Neuronal stem cell (in vitro differentiated cells): ENCODE data around the gene CHST9.

Source experiments
- DNase-seq: peaks from one replicate; pipeline ENCODE4 v3.0.0-alpha.2; 2013; ENCODE audit warnings: low spot score
- H2AFZ ChIP-seq: one replicate; pipeline ENCODE4 v1.6.1; 2013; ENCODE audit warnings: mild to moderate bottlenecking, low read length, inconsistent platforms
- H2AK5ac ChIP-seq: 2 replicates; pipeline ENCODE4 v1.6.1; 2013; ENCODE audit warnings: low read depth, mild to moderate bottlenecking, inconsistent platforms, low read length, moderate library complexity, mixed read lengths
- H2BK120ac ChIP-seq: 2 replicates; pipeline ENCODE4 v1.6.1; 2013; ENCODE audit warnings: low read depth, mild to moderate bottlenecking, inconsistent platforms, low read length, moderate library complexity, mixed read lengths
- H2BK12ac ChIP-seq: one replicate; pipeline ENCODE4 v1.6.1; 2013; ENCODE audit warnings: low read length, inconsistent platforms
- H2BK15ac ChIP-seq: 2 replicates; pipeline ENCODE4 v1.6.1; 2013; ENCODE audit warnings: mild to moderate bottlenecking, low read length, inconsistent platforms, mixed read lengths
- H2BK5ac ChIP-seq: one replicate; pipeline ENCODE4 v1.6.1; 2013; ENCODE audit warnings: inconsistent platforms, mild to moderate bottlenecking, low read length, moderate library complexity
- H3K14ac ChIP-seq: one replicate; pipeline ENCODE4 v1.6.1; 2013; ENCODE audit warnings: low read length, inconsistent platforms
- H3K18ac ChIP-seq: 2 replicates; pipeline ENCODE4 v1.6.1; 2013; ENCODE audit warnings: low read length, inconsistent platforms
- H3K23ac ChIP-seq: 2 replicates; pipeline ENCODE4 v1.6.1; 2013; ENCODE audit warnings: low read depth, mild to moderate bottlenecking, mixed read lengths, low read length, inconsistent platforms; ENCODE audit not compliant: poor library complexity
- H3K27ac ChIP-seq: replicated peaks from 3 replicates; pipeline ENCODE4 v1.5.1; 2013; ENCODE audit warnings: low read length, inconsistent platforms
- H3K27me3 ChIP-seq, 3 experiments: 2 replicates each; pipeline ENCODE4 v1.6.1; 2013; ENCODE audit warnings: low read length in 3 of 3, mild to moderate bottlenecking in 2 of 3, inconsistent platforms in 1 of 3, low read depth in 1 of 3, mixed read lengths in 1 of 3, moderate library complexity in 1 of 3; ENCODE audit not compliant: control insufficient read depth in 3 of 3, insufficient read depth in 3 of 3
- H3K36me3 ChIP-seq, 2 donors: replicated peaks in 1 of 2; 2 replicates each; pipeline ENCODE4 v1.6.1; 2013; ENCODE audit warnings: low read length in 2 of 2; ENCODE audit not compliant: control insufficient read depth in 2 of 2, insufficient read depth in 2 of 2
- H3K4ac ChIP-seq: 2 replicates; pipeline ENCODE4 v1.6.1; 2013; ENCODE audit warnings: inconsistent platforms, mild to moderate bottlenecking, low read length, moderate library complexity
- H3K4me1 ChIP-seq, 2 donors: 1 replicate in 1 of 2; 2 replicates in 1 of 2; pipeline ENCODE4 v1.6.1; 2013; ENCODE audit warnings: low read length in 2 of 2, low read depth in 1 of 2; ENCODE audit not compliant: control insufficient read depth in 2 of 2, insufficient read depth in 1 of 2
- H3K4me2 ChIP-seq: one replicate; pipeline ENCODE4 v1.6.1; 2013; ENCODE audit warnings: mild to moderate bottlenecking, low read length, inconsistent platforms; ENCODE audit not compliant: insufficient read depth, poor library complexity, severe bottlenecking
- H3K4me3 ChIP-seq, 2 donors: 2 replicates each; pipeline ENCODE4 v1.5.1; 2013; ENCODE audit warnings: low read length in 2 of 2, mild to moderate bottlenecking in 2 of 2, inconsistent platforms in 1 of 2, moderate library complexity in 1 of 2
- H3K79me1 ChIP-seq: one replicate; pipeline ENCODE4 v1.6.1; 2013; ENCODE audit warnings: low read depth, mild to moderate bottlenecking, inconsistent platforms, low read length, moderate library complexity
- H3K9ac ChIP-seq: one replicate; pipeline ENCODE4 v1.6.1; 2013; ENCODE audit warnings: mild to moderate bottlenecking, low read depth, low read length, inconsistent platforms; ENCODE audit not compliant: poor library complexity
- H3K9me3 ChIP-seq, 2 donors: replicated peaks in 1 of 2; 2 replicates each; pipeline versions ENCODE3 to v1.6.1; 2013; ENCODE audit warnings: low read length in 2 of 2, mild to moderate bottlenecking in 2 of 2, inconsistent platforms in 1 of 2, low read depth in 1 of 2, mixed read lengths in 1 of 2, moderate library complexity in 1 of 2; ENCODE audit not compliant: control insufficient read depth in 2 of 2, insufficient read depth in 1 of 2
- H4K8ac ChIP-seq: one replicate; pipeline ENCODE4 v1.6.1; 2013; ENCODE audit warnings: low read depth, mild to moderate bottlenecking, inconsistent platforms, low read length, moderate library complexity
- H4K91ac ChIP-seq: one replicate; pipeline ENCODE4 v1.6.1; 2013; ENCODE audit warnings: low read length, low read depth, mild to moderate bottlenecking, inconsistent platforms; ENCODE audit not compliant: poor library complexity
- WGBS, 2 donors: extraction: QIAGEN DNeasy Blood & Tissue Kit; methylation state at CpG; one replicate each; pipeline ENCODE4 v1.1.7; 2013; ENCODE audit warnings: missing lambda C conversion rate in 2 of 2, mixed read lengths in 1 of 2; ENCODE audit not compliant: insufficient read length in 2 of 2, insufficient replicate concordance in 1 of 2; ENCODE audit errors: extremely low coverage in 2 of 2; 5-methylcytosine and 5-hydroxymethylcytosine counted together

The CHST9 gene

GRCh38 chr18:26940744-26941398 is 244.2 kb downstream of the CHST9 start:
- Histone ChIP-seq H3K79me1 (no peaks in the 10 kb centered on the region), H3K4me3 (no peak overlapping the region), H3K18ac (no peak overlapping the region), H3K9ac (no peak overlapping the region), H3K4me2 (no peak overlapping the region), H2BK5ac (no peak overlapping the region), H2BK15ac (no peak overlapping the region), H3K9me3 (peaks cover 0 to 4% of the 10 kb centered on the region in 2 donors), H3K14ac (no peak overlapping the region), H4K91ac (no peak overlapping the region), H2BK12ac (no peak overlapping the region), H3K27me3 (no peaks in the 10 kb centered on the region), H3K27ac (no peak overlapping the region), H3K36me3 (no peaks in the 10 kb centered on the region), H3K23ac (no peak overlapping the region), H3K4ac (no peak overlapping the region), H2BK120ac (no peak overlapping the region), H4K8ac (no peak overlapping the region), H3K4me1 (no peaks in the 10 kb centered on the region), H2AK5ac (no peak overlapping the region), H2AFZ (no peak overlapping the region)
- WGBS, 2 donors, result no CpG with 5 or more reads among the region's 5 CpGs
- DNase-seq, result no peak

- no peak overlapping the region for H3K4me2 ChIP-seq
- no peak for DNase-seq
Observed at GRCh38 chr18:26931659-26932058, 253.4 kb downstream of the CHST9 start.

GRCh38 chr18:26930630-26931029 is 254.5 kb downstream of the CHST9 start:
- Histone ChIP-seq H3K27ac (no peak overlapping the region), H3K14ac (no peak overlapping the region), H4K8ac (no peak overlapping the region), H3K4me3 (no peak overlapping the region), H3K4me1 (no peaks in the 10 kb centered on the region), H3K4me2 (no peak overlapping the region), H2BK15ac (no peak overlapping the region), H2BK120ac (no peak overlapping the region), H3K18ac (no peak overlapping the region), H3K36me3 (no peaks in the 10 kb centered on the region), H3K79me1 (no peaks in the 10 kb centered on the region), H2AFZ (no peak overlapping the region), H2BK5ac (no peak overlapping the region), H4K91ac (no peak overlapping the region), H2BK12ac (no peak overlapping the region), H3K4ac (no peak overlapping the region), H2AK5ac (no peak overlapping the region), H3K23ac (no peak overlapping the region), H3K9me3 (no peaks in the 10 kb centered on the region), H3K9ac (no peak overlapping the region), H3K27me3 (no peaks in the 10 kb centered on the region)
- no peak for DNase-seq
- no CpG with 5 or more reads among the region's 1 CpG for WGBS, 2 donors

More at GRCh38 chr18:26931659-26932058, 253.4 kb downstream of the CHST9 start:
- no peaks in the 10 kb centered on the region for H3K9me3 ChIP-seq
- no peak overlapping the region for H3K27ac ChIP-seq
- H3K79me1 ChIP-seq, result no peaks in the 10 kb centered on the region
- H3K4ac ChIP-seq, result no peak overlapping the region
- H4K8ac ChIP-seq, result no peak overlapping the region
- H3K18ac ChIP-seq, result no peak overlapping the region
- H3K14ac ChIP-seq, result no peak overlapping the region
- H4K91ac ChIP-seq, result no peak overlapping the region
- H2BK12ac ChIP-seq, result no peak overlapping the region
- WGBS, 2 donors, result no CpG with 5 or more reads among the region's 2 CpGs
- H2BK120ac ChIP-seq, result no peak overlapping the region
- no peak overlapping the region for H2BK5ac ChIP-seq
- H2BK15ac ChIP-seq, result no peak overlapping the region
- H3K4me3 ChIP-seq, result no peak overlapping the region
- no peak overlapping the region for H3K9ac ChIP-seq
- no peak overlapping the region for H2AFZ ChIP-seq
- H3K4me1 ChIP-seq, result no peaks in the 10 kb centered on the region
- no peaks in the 10 kb centered on the region for H3K36me3 ChIP-seq
- no peak overlapping the region for H3K23ac ChIP-seq
- H2AK5ac ChIP-seq, result no peak overlapping the region
- no peaks in the 10 kb centered on the region for H3K27me3 ChIP-seq

- no peak overlapping the region for H2AFZ ChIP-seq
- H2BK120ac ChIP-seq, result no peak overlapping the region
- no peak overlapping the region for H3K27ac ChIP-seq
- H4K91ac ChIP-seq, result no peak overlapping the region
- H3K27me3 ChIP-seq, result no peaks in the 10 kb centered on the region
- H3K4me1 ChIP-seq, result no peaks in the 10 kb centered on the region
- H3K14ac ChIP-seq, result no peak overlapping the region
- H3K4me2 ChIP-seq, result no peak overlapping the region
- no peak overlapping the region for H3K23ac ChIP-seq
- H3K9ac ChIP-seq, result no peak overlapping the region
- H2BK15ac ChIP-seq, result no peak overlapping the region
- H3K36me3 ChIP-seq, result no peaks in the 10 kb centered on the region
- no peak for DNase-seq
- H3K9me3 ChIP-seq, result no peaks in the 10 kb centered on the region
- no peak overlapping the region for H3K4me3 ChIP-seq
- no peak overlapping the region for H2AK5ac ChIP-seq
- H4K8ac ChIP-seq, result no peak overlapping the region
- WGBS, 2 donors, result no CpG with 5 or more reads among the region's 3 CpGs
- H2BK5ac ChIP-seq, result no peak overlapping the region
- H3K79me1 ChIP-seq, result no peaks in the 10 kb centered on the region
- H2BK12ac ChIP-seq, result no peak overlapping the region
- no peak overlapping the region for H3K4ac ChIP-seq
- H3K18ac ChIP-seq, result no peak overlapping the region
Observed at GRCh38 chr18:26928670-26929313, 256.3 kb downstream of the CHST9 start.
